NOMO-1 (cell line): Measurements from ENCODE around the gene FAM3A.
A peak's percentile ranks its signal among the peaks of the same experiment; 100 is the strongest.

Experiments used
- DNase-seq, 2 experiments: peaks; one replicate each; lab custom pipeline; 2025; ENCODE audit not compliant: unreplicated experiment in 2 of 2; lab: John Stamatoyannopoulos, UW

The FAM3A gene

GRCh38 chrX:154483325-154483724 lies 32.7 kb downstream of the FAM3A start:
- no peak for DNase-seq

GRCh38 chrX:154482786-154483185 lies 33.2 kb downstream of the FAM3A start:
- DNase-seq, result no peak

- no peak for DNase-seq
Measured at GRCh38 chrX:154481911-154482601, 34.0 kb downstream of the FAM3A start.

GRCh38 chrX:154481195-154481594 lies 34.8 kb downstream of the FAM3A start:
- DNase-seq, result no peak

- peak; percentile 70 to 81 for DNase-seq
Measured at GRCh38 chrX:154478728-154479622, 37.1 kb downstream of the FAM3A start, which contains the start of gene LAGE3. LAGE3 (minus strand) TSS chrX:154479281; CDS start chrX:154478915, 366 bp downstream.

- DNase-seq, result no peak
Measured at GRCh38 chrX:154477891-154478477, 38.0 kb downstream of the FAM3A start.

GRCh38 chrX:154476821-154477220 lies 39.2 kb downstream of the FAM3A start:
- DNase-seq, result no peak

- DNase-seq, result no peak
Measured at GRCh38 chrX:154473683-154474082, 42.3 kb downstream of the FAM3A start.

GRCh38 chrX:154472685-154473632 lies 43.1 kb downstream of the FAM3A start:
- DNase-seq, result no peak

- DNase-seq, result no peak
Measured at GRCh38 chrX:154471839-154472684, 44.0 kb downstream of the FAM3A start.

GRCh38 chrX:154470914-154471568 lies 45.0 kb downstream of the FAM3A start:
- DNase-seq, result no peak

GRCh38 chrX:154470434-154470833 lies 45.6 kb downstream of the FAM3A start:
- no peak for DNase-seq

- DNase-seq, result no peak
Measured at GRCh38 chrX:154469880-154470279, 46.2 kb downstream of the FAM3A start.

GRCh38 chrX:154469114-154469513 lies 46.9 kb downstream of the FAM3A start:
- no peak for DNase-seq

GRCh38 chrX:154468217-154468616 lies 47.8 kb downstream of the FAM3A start:
- DNase-seq, result no peak

GRCh38 chrX:154467556-154467955 lies 48.5 kb downstream of the FAM3A start:
- DNase-seq, result no peak

- DNase-seq, result no peak
Measured at GRCh38 chrX:154466907-154467306, 49.1 kb downstream of the FAM3A start.

GRCh38 chrX:154466036-154466435 lies 50.0 kb downstream of the FAM3A start:
- no peak for DNase-seq

GRCh38 chrX:154465601-154466000 lies 50.4 kb downstream of the FAM3A start:
- DNase-seq, result no peak
